Neural progenitor cell (in vitro differentiated cells): ENCODE results near the gene IL17C.

Source experiments
- CTCF ChIP-seq: fragments of 200-600 bp; sonication (generic); IDR thresholded peaks from 2 replicates; pipeline ENCODE4 v1.5.1; 2017; ENCODE audit warnings: antibody characterized with exemption, mild to moderate bottlenecking
- EZH2 ChIP-seq: fragments of 200-600 bp; sonication (generic); IDR thresholded peaks from 2 replicates; pipeline ENCODE4 v1.6.1; 2017; ENCODE audit warnings: antibody characterized with exemption, mild to moderate bottlenecking, moderate library complexity
- EZH2phosphoT487 ChIP-seq: fragments of 200-600 bp; sonication (generic); IDR thresholded peaks from 2 replicates; pipeline ENCODE4 v1.6.1; 2017; ENCODE audit warnings: antibody characterized with exemption

DNA sequence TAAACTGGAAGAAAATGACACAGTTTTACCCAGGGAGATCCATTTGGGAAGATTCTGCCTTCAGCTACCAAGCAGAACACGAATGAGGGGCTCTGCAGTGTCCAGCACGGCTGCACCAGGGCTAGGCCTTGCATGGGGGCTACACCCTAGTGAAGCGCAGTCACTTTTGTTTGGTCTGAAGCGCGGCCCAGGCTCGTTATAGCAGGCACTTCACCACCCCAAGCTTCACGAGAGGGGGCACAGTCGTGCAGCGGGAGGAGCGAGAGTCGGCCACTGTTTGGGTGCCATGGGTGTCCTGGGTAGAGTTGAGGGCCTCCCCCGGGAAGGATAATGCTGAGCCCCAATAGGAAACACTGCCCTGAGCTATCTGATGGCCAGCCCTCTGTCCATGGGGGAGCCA lies 21.6 kb upstream of the IL17C start:
- TF ChIP-seq CTCF (no peak), EZH2 (no peak), EZH2phosphoT487 (no peak)
